Liver (tissue), 9 donors: ENCODE data around the gene ABCA4. TPM values are rescaled to one million over a fixed set of nuclear protein-coding genes. Genes with fewer than 3 reads are reported as not detected.

Experiments
- DNase-seq: peaks from one replicate; pipeline ENCODE4 v3.0.0-alpha.2; 2017; ENCODE audit warnings: low spot score
- H3K27ac ChIP-seq, 2 donors: one replicate each; pipeline ENCODE4 v1.7.0; 2013; ENCODE audit warnings: inconsistent platforms in 2 of 2, low read length in 2 of 2, control low read depth in 1 of 2, low read depth in 1 of 2, mild to moderate bottlenecking in 1 of 2
- H3K27me3 ChIP-seq, 4 donors: one replicate each; pipeline versions ENCODE4 v1.6.1 to v1.7.0; 2013; ENCODE audit warnings: low read length in 3 of 4, inconsistent platforms in 1 of 4, mild to moderate bottlenecking in 1 of 4, moderate library complexity in 1 of 4; ENCODE audit not compliant: control insufficient read depth in 4 of 4, insufficient read depth in 4 of 4
- H3K36me3 ChIP-seq, 4 donors: one replicate each; pipeline versions ENCODE4 v1.6.1 to v1.7.0; 2013; ENCODE audit warnings: low read length in 3 of 4, mild to moderate bottlenecking in 3 of 4, low read depth in 1 of 4, moderate library complexity in 1 of 4; ENCODE audit not compliant: control insufficient read depth in 4 of 4, insufficient read depth in 3 of 4
- H3K4me1 ChIP-seq, 4 donors: one replicate each; pipeline versions ENCODE4 v1.6.1 to v1.7.0; 2013; ENCODE audit warnings: low read length in 3 of 4, mild to moderate bottlenecking in 3 of 4, moderate library complexity in 1 of 4; ENCODE audit not compliant: control insufficient read depth in 4 of 4, insufficient read depth in 4 of 4
- H3K4me3 ChIP-seq, 3 donors: one replicate each; pipeline versions ENCODE4 v1.6.1 to v1.7.0; 2013; ENCODE audit warnings: low read length in 3 of 3, control low read depth in 1 of 3, low read depth in 1 of 3, mild to moderate bottlenecking in 1 of 3
- H3K9ac ChIP-seq, 2 donors: one replicate each; pipeline ENCODE4 v1.7.0; 2013; ENCODE audit warnings: low read length in 2 of 2, mild to moderate bottlenecking in 2 of 2, moderate library complexity in 2 of 2, control low read depth in 1 of 2, low read depth in 1 of 2
- H3K9me3 ChIP-seq, 4 donors: one replicate each; pipeline versions ENCODE4 v1.6.1 to v1.7.0; 2013; ENCODE audit warnings: low read length in 3 of 4; ENCODE audit not compliant: control insufficient read depth in 4 of 4
- ATF3 ChIP-seq: IDR thresholded peaks from 2 replicates; pipeline ENCODE4 v1.6.1; 2016; ENCODE audit warnings: antibody characterized with exemption
- CTCF ChIP-seq: fragments of 150-350 bp; IDR thresholded peaks from 2 replicates; pipeline ENCODE4 v1.5.1; 2017; ENCODE audit warnings: improper control_type of control experiment, low read depth, low read length; ENCODE audit not compliant: missing input control
- EGR1 ChIP-seq, 2 donors: IDR thresholded peaks; 2 replicates each; pipeline ENCODE4 v1.6.1; 2016 to 2018; ENCODE audit warnings: antibody characterized with exemption in 2 of 2, low read depth in 2 of 2
- FOXA1 ChIP-seq: IDR thresholded peaks from 2 replicates; pipeline ENCODE4 v1.6.1; 2016; ENCODE audit warnings: antibody characterized with exemption
- FOXA2 ChIP-seq: IDR thresholded peaks from 2 replicates; pipeline ENCODE4 v1.6.1; 2016; ENCODE audit warnings: antibody characterized with exemption
- GABPA ChIP-seq, 2 donors: IDR thresholded peaks in 1 of 2; conservative IDR thresholded peaks in 1 of 2; 2 replicates each; pipeline ENCODE4 v1.6.1; 2016; ENCODE audit warnings: antibody characterized with exemption in 2 of 2, mild to moderate bottlenecking in 1 of 2, moderate library complexity in 1 of 2
- HNF4A ChIP-seq, 2 donors: conservative IDR thresholded peaks; 2 replicates each; pipeline ENCODE4 v1.6.1; 2016; ENCODE audit warnings: antibody characterized with exemption in 2 of 2, mild to moderate bottlenecking in 2 of 2
- HNF4G ChIP-seq: IDR thresholded peaks from 2 replicates; pipeline ENCODE4 v1.6.1; 2016; ENCODE audit warnings: antibody characterized with exemption
- JUND ChIP-seq, 2 donors: IDR thresholded peaks; 2 replicates each; pipeline ENCODE4 v1.6.1; 2016; ENCODE audit warnings: antibody characterized with exemption in 2 of 2
- RAD21 ChIP-seq, 2 donors: IDR thresholded peaks; 2 replicates each; pipeline ENCODE4 v1.6.1; 2016; ENCODE audit warnings: antibody characterized with exemption in 2 of 2, mild to moderate bottlenecking in 2 of 2
- REST ChIP-seq: IDR thresholded peaks from 2 replicates; pipeline ENCODE4 v1.6.1; 2016; ENCODE audit warnings: antibody characterized with exemption, mild to moderate bottlenecking
- RXRA ChIP-seq, 2 donors: IDR thresholded peaks; 2 replicates each; pipeline ENCODE4 v1.6.1; 2017 to 2018; ENCODE audit warnings: antibody characterized with exemption in 2 of 2, mild to moderate bottlenecking in 1 of 2
- SP1 ChIP-seq: IDR thresholded peaks from 2 replicates; pipeline ENCODE4 v1.6.1; 2018; ENCODE audit warnings: antibody characterized with exemption, mild to moderate bottlenecking
- TAF1 ChIP-seq: conservative IDR thresholded peaks from 2 replicates; pipeline ENCODE4 v1.6.1; 2016; ENCODE audit warnings: antibody characterized with exemption, mild to moderate bottlenecking
- YY1 ChIP-seq: IDR thresholded peaks from 2 replicates; pipeline ENCODE4 v1.6.1; 2016; ENCODE audit warnings: antibody characterized with exemption, mild to moderate bottlenecking
- ZBTB33 ChIP-seq: IDR thresholded peaks from 2 replicates; pipeline ENCODE4 v1.6.1; 2016; ENCODE audit warnings: antibody characterized with exemption
- whole genome bisulfite sequencing: extraction: QIAGEN DNeasy Blood & Tissue Kit; methylation state at CpG from one replicate; pipeline ENCODE4 v1.1.7; 2013; 5-methylcytosine and 5-hydroxymethylcytosine counted together
- polyA plus RNA-seq, 2 donors: library from polyadenylated mRNA; stranded (reverse) in 1 of 2; unstranded in 1 of 2; fragments of 200-250 nt in 1 of 2; fragments of >200 nt in 1 of 2; fragmentation: Nextera tagmentation in 1 of 2; extraction: Ambion mirVana in 1 of 2; gene quantifications; one replicate each; pipeline versions ENCODE4 v1.2.1 to v1.2.3, GENCODE V29; 2013 to 2015
- total RNA-seq, 2 donors: library from RNA; depleted of rRNA; stranded (reverse); fragments of >200 nt; gene quantifications; one replicate each; pipeline ENCODE4 v1.2.3, GENCODE V29; 2014
- donor health status: healthy.
- donor health status: healthy.
- donor health status: healthy.
- donor health status: healthy.
- donor health status: healthy.

Gene ABCA4
- total and polyA plus RNA-seq, 4 donors: 0.19 to 1.5 (median 0.38) TPM

- no peak for TF ChIP-seq YY1
- TF ChIP-seq RXRA (IDR thresholded peaks at IDR 0.05): no peak
- TF ChIP-seq JUND (IDR thresholded peaks at IDR 0.05): no peak
- TF ChIP-seq REST: no peak
- no peak for TF ChIP-seq ATF3
- no peak for TF ChIP-seq FOXA2
- TF ChIP-seq RAD21 (IDR thresholded peaks at IDR 0.05): no peak
- no peak for TF ChIP-seq HNF4A (conservative IDR thresholded peaks at IDR 0.05)
- TF ChIP-seq ZBTB33: no peak
- TF ChIP-seq EGR1 (IDR thresholded peaks at IDR 0.05; ENCODE audit: low read depth in 2 of 2): no peak
- TF ChIP-seq GABPA (IDR thresholded peaks at IDR 0.05 in 1 of 2, conservative IDR thresholded peaks at IDR 0.05 in 1 of 2): no peak
- no peak for TF ChIP-seq FOXA1
- no peak for TF ChIP-seq CTCF
- no peak for TF ChIP-seq SP1
- peaks cover 0 to 4% (median 2%) of the 10 kb centered on the region in 4 donors for H3K4me1 ChIP-seq
- H3K9me3 ChIP-seq: no peaks in the 10 kb centered on the region
- WGBS: 94% methylated on average over 1 of the region's 1 CpG
- no peak overlapping the region for H3K27ac ChIP-seq
- H3K9ac ChIP-seq: no peak overlapping the region
- no peaks in the 10 kb centered on the region for H3K27me3 ChIP-seq
- H3K36me3 ChIP-seq: no peaks in the 10 kb centered on the region
- DNase-seq: no peak
- no peak overlapping the region for H3K4me3 ChIP-seq
These were observed 70.7 kb downstream of the ABCA4 start for GRCh38 chr1:94050254-94050653.

GRCh38 chr1:94049791-94050190, 71.2 kb downstream of the ABCA4 start:
- no peaks in the 10 kb centered on the region for H3K36me3 ChIP-seq
- TF ChIP-seq RXRA (IDR thresholded peaks at IDR 0.05) (no peak), HNF4A (conservative IDR thresholded peaks at IDR 0.05) (no peak), HNF4G (no peak), ATF3 (no peak), GABPA (IDR thresholded peaks at IDR 0.05 in 1 of 2, conservative IDR thresholded peaks at IDR 0.05 in 1 of 2) (no peak), JUND (IDR thresholded peaks at IDR 0.05) (no peak), RAD21 (IDR thresholded peaks at IDR 0.05) (no peak), EGR1 (IDR thresholded peaks at IDR 0.05; ENCODE audit: low read depth in 2 of 2) (no peak), TAF1 (no peak), ZBTB33 (no peak)
- H3K4me1 ChIP-seq: peaks cover 0 to 4% (median 2%) of the 10 kb centered on the region in 4 donors
- H3K9ac ChIP-seq: no peak overlapping the region
- 83% methylated on average over 3 of the region's 3 CpGs for WGBS
- no peaks in the 10 kb centered on the region for H3K9me3 ChIP-seq
- no peak for DNase-seq
- H3K27me3 ChIP-seq: no peaks in the 10 kb centered on the region
- peak overlapping the region in 1 of 2 donors; percentile 49 for H3K27ac ChIP-seq
- no peak overlapping the region for H3K4me3 ChIP-seq
